ENCODE measurements around the gene STC2. TPM values are rescaled to one million over a fixed set of nuclear protein-coding genes. Genes with fewer than 3 reads are reported as not detected.
A peak's percentile ranks its signal among the peaks of the same experiment; 100 is the strongest.

The STC2 gene
- total and polyA plus RNA-seq, 2 of the 8 experiments (the other 6 are each of a cell fraction or from before 2014, with no cell fraction given) = 26.4 to 53.1 TPM

DNA sequence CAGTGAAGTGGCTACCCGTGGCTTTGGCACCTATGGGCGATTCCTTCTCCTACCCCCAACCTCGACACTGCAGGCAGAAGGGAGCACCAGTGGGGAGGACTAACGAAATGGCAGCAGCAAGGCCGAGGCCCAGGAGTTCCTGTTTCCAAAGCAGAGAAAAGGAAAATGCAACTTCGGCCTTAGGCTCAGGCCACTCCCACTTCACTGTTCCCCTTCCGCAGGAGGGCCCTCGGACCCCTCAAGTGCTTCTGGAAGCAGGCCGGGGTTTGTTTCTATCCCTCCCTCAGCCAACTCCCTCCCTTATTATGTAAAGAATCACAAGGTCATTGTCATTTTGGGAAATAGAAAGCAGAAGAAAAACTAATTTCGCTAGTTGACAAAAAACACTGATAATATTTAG is 56.8 kb downstream of the STC2 start:
- no peaks in the 10 kb centered on the region; the same call in 1 of the 2 replicates for H3K23me2 ChIP-seq (ENCODE audit: low read depth, low read length)
- H3K9ac ChIP-seq (replicated peaks in 1 of 4; ENCODE audit: extremely low read depth in 1 of 4, low read depth in 3 of 4, low read length in 3 of 4) = no peak overlapping the region
- CTCF ChIA-PET (ENCODE audit: partially characterized antibody) = interaction anchor here (0.7 to 1.0 kb wide), 2 partner anchors 23 to 48 kb away, joined by 3 read pairs; no protein-coding TSS in a partner anchor
- no peak overlapping the region for H4K8ac ChIP-seq (ENCODE audit: extremely low read depth, insufficient read depth, low read length)
- FAIRE-seq = no peak
- POLR2A ChIA-PET (ENCODE audit: partially characterized antibody) = no interaction called here
- no peaks in the 10 kb centered on the region for H3K79me2 ChIP-seq (ENCODE audit: control insufficient read depth in 1 of 2, insufficient read depth in 2 of 2, low read length in 2 of 2)
- H3K14ac ChIP-seq (ENCODE audit: insufficient read length) = no peak overlapping the region
- no peak overlapping the region for H3K56ac ChIP-seq (replicated peaks; ENCODE audit: insufficient read length, low read depth, low read length)
- H3K27me3 ChIP-seq (replicated peaks in 1 of 4; ENCODE audit: control insufficient read depth in 3 of 4, extremely low read depth in 1 of 4, insufficient read depth in 3 of 4, low read length in 3 of 4) = peaks cover 0 to 3% (median 0%) of the 10 kb centered on the region in 4 experiments; a peak in 1 of 7 replicates
- 0 out of 2 replicates have a peak overlapping the region, but pooled peaks have one; percentile 29 for H2BK15ac ChIP-seq (ENCODE audit: low read length)
- no peaks in the 10 kb centered on the region for H3K79me1 ChIP-seq (ENCODE audit: low read depth, low read length)
- no peak for TF ChIP-seq TBP (IDR thresholded peaks at IDR 0.05; ENCODE audit: low read depth, low read length)
- TF ChIP-seq GTF2F1 (IDR thresholded peaks at IDR 0.05; ENCODE audit: borderline replicate concordance, low read depth, low read length) = no peak
- no peak for TF ChIP-seq ASH2L (IDR thresholded peaks at IDR 0.05; ENCODE audit: low read length)
- TF ChIP-seq NANOG (IDR thresholded peaks at IDR 0.05; ENCODE audit: insufficient read depth, low read depth, low read length, poor library complexity, severe bottlenecking) = no peak
- TF ChIP-seq, protein P1, sequence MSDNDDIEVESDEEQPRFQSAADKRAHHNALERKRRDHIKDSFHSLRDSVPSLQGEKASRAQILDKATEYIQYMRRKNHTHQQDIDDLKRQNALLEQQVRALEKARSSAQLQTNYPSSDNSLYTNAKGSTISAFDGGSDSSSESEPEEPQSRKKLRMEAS (IDR thresholded peaks at IDR 0.05) = no peak
- no peak for TF ChIP-seq SIRT6 (IDR thresholded peaks at IDR 0.05; ENCODE audit: low read length)
- TF ChIP-seq BACH1 (IDR thresholded peaks at IDR 0.05; ENCODE audit: low read length) = no peak
- no peak for DNase-seq (ENCODE audit: low read depth in 1 of 2, low spot score in 2 of 2)
- H2BK120ac ChIP-seq (replicated peaks; ENCODE audit: low read depth, low read length) = no peak overlapping the region
- no peaks in the 10 kb centered on the region for H3K4me1 ChIP-seq (replicated peaks in 1 of 4; ENCODE audit: control insufficient read depth in 3 of 4, insufficient read depth in 4 of 4, low read length in 3 of 4)
- no peak overlapping the region for H3K18ac ChIP-seq (ENCODE audit: extremely low read depth, low read length)
- no peaks in the 10 kb centered on the region for H3K36me3 ChIP-seq (ENCODE audit: control insufficient read depth in 2 of 4, insufficient read depth in 4 of 4, low read length in 3 of 4)
- H4K5ac ChIP-seq (ENCODE audit: insufficient read length, low read depth, low read length) = no peak overlapping the region
- H2BK5ac ChIP-seq (ENCODE audit: low read depth, low read length) = no peak overlapping the region
- WGBS, 2 experiments (ENCODE audit: extremely low coverage in 1 of 2, insufficient coverage in 1 of 2, insufficient read length in 1 of 2, insufficient replicate concordance in 2 of 2, low coverage in 1 of 2, low lambda C conversion rate in 2 of 2, missing lambda C conversion rate in 1 of 2) = 86% methylated on average over 10 of the region's 10 CpGs; no CpG with 5 or more reads in 1 of the 2 experiments
- H4K91ac ChIP-seq (replicated peaks; ENCODE audit: insufficient read length, low read length) = no peak overlapping the region
- H2AFZ ChIP-seq (ENCODE audit: low read length) = 0 out of 2 replicates have a peak overlapping the region, but pooled peaks have one; percentile 6
- H3K27ac ChIP-seq (ENCODE audit: low read depth, low read length) = no peak overlapping the region
- H2AK5ac ChIP-seq (ENCODE audit: low read depth, low read length) = no peak overlapping the region
- no peaks in the 10 kb centered on the region for H4K20me1 ChIP-seq (replicated peaks in 1 of 2; ENCODE audit: control insufficient read depth in 1 of 2, insufficient read depth in 2 of 2, low read length in 2 of 2)
- H3K9me3 ChIP-seq (ENCODE audit: insufficient read depth in 2 of 2, low read depth in 1 of 2, low read length in 1 of 2) = no peaks in the 10 kb centered on the region
- H2BK20ac ChIP-seq (ENCODE audit: low read length) = no peak overlapping the region
- H3K4ac ChIP-seq (replicated peaks; ENCODE audit: insufficient read length, low read depth, low read length) = no peak overlapping the region
- no peak overlapping the region for H3K4me3 ChIP-seq (ENCODE audit: extremely low read depth in 1 of 4, insufficient read depth in 2 of 4, low read depth in 3 of 4, low read length in 4 of 4)
- no peak overlapping the region for H3K23ac ChIP-seq (ENCODE audit: insufficient read length)
- no peak overlapping the region for H2BK12ac ChIP-seq (ENCODE audit: low read depth, low read length)
- no peak overlapping the region for H3K4me2 ChIP-seq (ENCODE audit: insufficient read depth in 1 of 2, low read depth in 2 of 2, low read length in 2 of 2)
